Gastroesophageal sphincter (tissue), 4 donors: ENCODE measurements around the gene FAM163B. TPM values are rescaled to one million over a fixed set of nuclear protein-coding genes. Genes with fewer than 3 reads are reported as not detected.

ENCODE experiments used
- ATAC-seq: fragments of 150-250 bp; one replicate; pipeline ENCODE4 v1.9.1; 2016; ENCODE audit warnings: mild to moderate bottlenecking, moderate library complexity
- H3K27ac ChIP-seq, 4 donors: fragments of 200-600 bp; sonication (generic) in 3 of 4; 1 replicate in 3 of 4; 2 replicates in 1 of 4; pipeline ENCODE4 v1.5.1; 2016 to 2019
- H3K27me3 ChIP-seq: fragments of 200-600 bp; sonication (generic); one replicate; pipeline ENCODE4 v1.5.1; 2019
- H3K36me3 ChIP-seq, 2 donors: fragments of 200-600 bp; sonication (generic); one replicate each; pipeline ENCODE4 v1.5.1; 2019; ENCODE audit warnings: control low read depth in 1 of 2
- H3K4me1 ChIP-seq, 3 donors: fragments of 200-600 bp; sonication (generic); 1 replicate in 2 of 3; 2 replicates in 1 of 3; pipeline ENCODE4 v1.5.1; 2016 to 2019; ENCODE audit warnings: control low read depth in 2 of 3
- H3K4me3 ChIP-seq, 2 donors: fragments of 200-600 bp; sonication (generic); one replicate each; pipeline ENCODE4 v1.5.1; 2019; ENCODE audit warnings: mild to moderate bottlenecking in 1 of 2, moderate library complexity in 1 of 2
- H3K9me3 ChIP-seq, 3 donors: fragments of 200-600 bp; sonication (generic); one replicate each; pipeline ENCODE4 v1.5.1; 2017 to 2019; ENCODE audit warnings: control low read depth in 2 of 3
- CTCF ChIP-seq, 4 experiments: fragments of 200-600 bp in 2 of 4; fragments of 450-650 bp in 2 of 4; sonication (generic) in 1 of 4; IDR thresholded peaks; one replicate each; pipeline ENCODE4 v1.5.1; 2017 to 2019; ENCODE audit warnings: antibody characterized with exemption in 4 of 4, mild to moderate bottlenecking in 2 of 4, moderate library complexity in 2 of 4
- EP300 ChIP-seq: sonication (generic); formaldehyde crosslinking; IDR thresholded peaks from one replicate; pipeline ENCODE4 v1.6.1; 2017; ENCODE audit warnings: antibody characterized with exemption, mild to moderate bottlenecking
- POLR2A ChIP-seq, 2 donors: fragments of 450-650 bp; IDR thresholded peaks; one replicate each; pipeline ENCODE4 v1.6.1; 2017; ENCODE audit warnings: antibody characterized with exemption in 2 of 2, mild to moderate bottlenecking in 2 of 2, moderate library complexity in 1 of 2
- POLR2AphosphoS5 ChIP-seq: sonication (generic); formaldehyde crosslinking; IDR thresholded peaks from one replicate; pipeline ENCODE4 v1.6.1; 2017; ENCODE audit warnings: antibody characterized with exemption
- WGBS, 2 donors: methylation state at CpG; one replicate each; pipeline ENCODE4 v1.1.5; 2018; ENCODE audit warnings: low coverage in 1 of 2; 5-methylcytosine and 5-hydroxymethylcytosine counted together
- total RNA-seq, 4 donors: library from RNA; depleted of rRNA; stranded (reverse); fragments of >200 nt; gene quantifications; one replicate each; pipeline ENCODE4 v1.1.0, GENCODE V29; 2016

Gene FAM163B
- total RNA-seq, 4 donors from 2014 or later: not detected

GRCh38 chr9:133583111-133583510 is 26.1 kb downstream of the FAM163B start:
- TF ChIP-seq CTCF (IDR thresholded peaks at IDR 0.05) (no peak), EP300 (no peak), POLR2AphosphoS5 (no peak), POLR2A (IDR thresholded peaks at IDR 0.05) (no peak)
- no peak overlapping the region for H3K4me3 ChIP-seq
- 80% methylated on average over 2 of the region's 3 CpGs; no CpG with 5 or more reads in 1 of the 2 donors for WGBS, 2 donors
- peaks cover 62% of the 10 kb centered on the region for H3K27me3 ChIP-seq
- peaks cover 0 to 22% (median 0%) of the 10 kb centered on the region in 3 donors for H3K4me1 ChIP-seq
- no peak overlapping the region for H3K27ac ChIP-seq
- H3K36me3 ChIP-seq: no peaks in the 10 kb centered on the region
- no peak for ATAC-seq
- H3K9me3 ChIP-seq: no peaks in the 10 kb centered on the region

- ATAC-seq: no peak
- Histone ChIP-seq H3K27me3 (peaks cover 59% of the 10 kb centered on the region), H3K36me3 (no peaks in the 10 kb centered on the region), H3K27ac (no peak overlapping the region), H3K9me3 (no peaks in the 10 kb centered on the region), H3K4me1 (peaks cover 0 to 22% (median 0%) of the 10 kb centered on the region in 3 donors), H3K4me3 (no peak overlapping the region)
- TF ChIP-seq CTCF (IDR thresholded peaks at IDR 0.05) (no peak), POLR2AphosphoS5 (no peak), EP300 (no peak), POLR2A (IDR thresholded peaks at IDR 0.05) (no peak)
- 80% methylated on average over 1 of the region's 14 CpGs; no CpG with 5 or more reads in 1 of the 2 donors for WGBS, 2 donors
Observed at GRCh38 chr9:133582501-133583045, 26.6 kb downstream of the FAM163B start.

GRCh38 chr9:133581513-133582343 is 27.5 kb downstream of the FAM163B start:
- no peak overlapping the region for H3K4me3 ChIP-seq

GRCh38 chr9:133581011-133581410 is 28.2 kb downstream of the FAM163B start:
- Histone ChIP-seq H3K36me3 (no peaks in the 10 kb centered on the region), H3K9me3 (no peaks in the 10 kb centered on the region), H3K27me3 (peaks cover 56% of the 10 kb centered on the region), H3K4me1 (peaks cover 0 to 21% (median 0%) of the 10 kb centered on the region in 3 donors), H3K4me3 (no peak overlapping the region), H3K27ac (no peak overlapping the region)
- no peak for ATAC-seq
- no peak for TF ChIP-seq EP300
- TF ChIP-seq CTCF (IDR thresholded peaks at IDR 0.05): no peak
- TF ChIP-seq POLR2AphosphoS5: no peak
- TF ChIP-seq POLR2A (IDR thresholded peaks at IDR 0.05): no peak
- WGBS, 2 donors: 85% methylated on average over 3 of the region's 4 CpGs; no CpG with 5 or more reads in 1 of the 2 donors

More at GRCh38 chr9:133581513-133582343, 27.5 kb downstream of the FAM163B start:
- 76% methylated on average over 8 to 15 of the region's 19 CpGs for WGBS, 2 donors
- H3K4me1 ChIP-seq: peaks cover 0 to 22% (median 0%) of the 10 kb centered on the region in 3 donors
- TF ChIP-seq POLR2A (IDR thresholded peaks at IDR 0.05): no peak
- no peak for TF ChIP-seq POLR2AphosphoS5
- TF ChIP-seq CTCF (IDR thresholded peaks at IDR 0.05): no peak
- TF ChIP-seq EP300: no peak
- ATAC-seq: no peak
- no peaks in the 10 kb centered on the region for H3K36me3 ChIP-seq
- no peak overlapping the region for H3K27ac ChIP-seq
- no peaks in the 10 kb centered on the region for H3K9me3 ChIP-seq
- H3K27me3 ChIP-seq: peaks cover 59% of the 10 kb centered on the region
